Embryonic facial prominence (tissue), 1 donor: Measurements from ENCODE around the gene C1GALT1.

ENCODE experiments used
- DNase-seq: peaks from one replicate; pipeline ENCODE4 v3.0.0-alpha.2; 2016; ENCODE audit errors: extremely low spot score

C1GALT1 gene

GRCh38 chr7:7201578-7202374 lies 19.4 kb downstream of the C1GALT1 start:
- no peak for DNase-seq

GRCh38 chr7:7202375-7202720 lies 20.0 kb downstream of the C1GALT1 start:
- no peak for DNase-seq

- DNase-seq, result no peak
These were observed 21.6 kb downstream of the C1GALT1 start for GRCh38 chr7:7203813-7204575.

- DNase-seq, result no peak
These were observed 25.5 kb downstream of the C1GALT1 start for GRCh38 chr7:7207876-7208275.

- DNase-seq, result no peak
These were observed 26.2 kb downstream of the C1GALT1 start for GRCh38 chr7:7208520-7208919.

GRCh38 chr7:7209412-7210050 lies 27.2 kb downstream of the C1GALT1 start:
- DNase-seq, result no peak

GRCh38 chr7:7210475-7211237 lies 28.3 kb downstream of the C1GALT1 start:
- no peak for DNase-seq

- DNase-seq, result no peak
These were observed 30.3 kb downstream of the C1GALT1 start for GRCh38 chr7:7212612-7213011.

GRCh38 chr7:7214398-7215347 lies 32.3 kb downstream of the C1GALT1 start:
- DNase-seq, result no peak

- DNase-seq, result no peak
These were observed 33.9 kb downstream of the C1GALT1 start for GRCh38 chr7:7216279-7216678.

GRCh38 chr7:7219216-7219615 lies 36.9 kb downstream of the C1GALT1 start:
- DNase-seq, result no peak

GRCh38 chr7:7220821-7221220 lies 38.5 kb downstream of the C1GALT1 start:
- no peak for DNase-seq

- peak; percentile 11 for DNase-seq
These were observed 39.3 kb downstream of the C1GALT1 start for GRCh38 chr7:7221599-7222038.

GRCh38 chr7:7223250-7223649 lies 40.9 kb downstream of the C1GALT1 start:
- no peak for DNase-seq

- DNase-seq, result no peak
These were observed 44.1 kb downstream of the C1GALT1 start for GRCh38 chr7:7226407-7226806.

- no peak for DNase-seq
These were observed 46.1 kb downstream of the C1GALT1 start for GRCh38 chr7:7228472-7228871.

GRCh38 chr7:7228967-7229366 lies 46.6 kb downstream of the C1GALT1 start:
- DNase-seq, result no peak

- no peak for DNase-seq
These were observed 48.7 kb downstream of the C1GALT1 start for GRCh38 chr7:7231000-7231399.

GRCh38 chr7:7231865-7232264 lies 49.5 kb downstream of the C1GALT1 start:
- DNase-seq, result no peak

- DNase-seq, result no peak
These were observed 53.0 kb downstream of the C1GALT1 start for GRCh38 chr7:7235347-7235746.

GRCh38 chr7:7236041-7236440 lies 53.7 kb downstream of the C1GALT1 start:
- no peak for DNase-seq
